Lower lobe of right lung (tissue), 2 donors: ENCODE results near the gene TTC4. TPM values are rescaled to one million over a fixed set of nuclear protein-coding genes. Genes with fewer than 3 reads are reported as not detected.

Experiments used
- ATAC-seq, 2 donors: fragments of 200-7000 bp; cut with Tn5 transposase; one replicate each; pipeline ENCODE4 v1.9.1; 2020 to 2022; ENCODE audit warnings: mild to moderate bottlenecking in 2 of 2, moderate library complexity in 2 of 2
- DNase-seq: peaks from one replicate; pipeline ENCODE4 v3.0.0-alpha.2; 2020
- H3K27ac ChIP-seq: fragments of 200-600 bp; one replicate; pipeline ENCODE4 v1.8.0; 2022
- H3K27me3 ChIP-seq: fragments of 200-600 bp; one replicate; pipeline ENCODE4 v1.8.0; 2022; ENCODE audit warnings: low read depth
- H3K36me3 ChIP-seq: fragments of 200-600 bp; one replicate; pipeline ENCODE4 v1.8.0; 2022; ENCODE audit warnings: mild to moderate bottlenecking
- H3K4me1 ChIP-seq: fragments of 200-600 bp; one replicate; pipeline ENCODE4 v1.8.0; 2022
- H3K4me3 ChIP-seq: fragments of 200-600 bp; one replicate; pipeline ENCODE4 v1.8.0; 2022; ENCODE audit warnings: mild to moderate bottlenecking
- H3K9me3 ChIP-seq: fragments of 200-600 bp; one replicate; pipeline ENCODE4 v1.8.0; 2022
- CTCF ChIP-seq: fragments of 200-600 bp; IDR thresholded peaks from one replicate; pipeline ENCODE4 v1.8.0; 2022; ENCODE audit warnings: antibody characterized with exemption, mild to moderate bottlenecking
- intact Hi-C: fragments of 100-400 bp; cut with DNase I; formaldehyde crosslinking; loops from one replicate; pipeline ENCODE4 v1.11.0; 2022
- total RNA-seq: library from RNA; stranded (reverse); fragmentation: NEBNext Ultra II Directional; extraction: Animal tissue kit (Norgen Biotek cat#: 25700); gene quantifications from one replicate; pipeline ENCODE4 v1.2.1, GENCODE V29; 2021
- donor health status: DM: no; HTN: yes; CAD: no; lungs with severe emphysema.

TTC4 gene
- total RNA-seq, 1 donor from 2014 or later, result 13.5 TPM

- peaks cover 10% of the 10 kb centered on the region for H3K36me3 ChIP-seq
- no peaks in the 10 kb centered on the region for H3K27me3 ChIP-seq
- ATAC-seq (no peak), DNase-seq (no peak)
- intact Hi-C loops, result no loop called here
- no peaks in the 10 kb centered on the region for H3K4me1 ChIP-seq
- H3K27ac ChIP-seq, result no peak overlapping the region
- no peak overlapping the region for H3K4me3 ChIP-seq
- TF ChIP-seq CTCF, result no peak
- no peaks in the 10 kb centered on the region for H3K9me3 ChIP-seq
Measured at GRCh38 chr1:54748094-54748835, 32.6 kb downstream of the TTC4 start.

- H3K27me3 ChIP-seq, result no peaks in the 10 kb centered on the region
- no peaks in the 10 kb centered on the region for H3K4me1 ChIP-seq
- TF ChIP-seq CTCF, result no peak
- ATAC-seq, result no peak
- H3K36me3 ChIP-seq, result no peaks in the 10 kb centered on the region
- no peak overlapping the region for H3K27ac ChIP-seq
- no peak for DNase-seq
- no peak overlapping the region for H3K4me3 ChIP-seq
- intact Hi-C loops, result no loop called here
- H3K9me3 ChIP-seq, result no peaks in the 10 kb centered on the region
Measured at GRCh38 chr1:54750596-54750995, 34.9 kb downstream of the TTC4 start.

GRCh38 chr1:54751426-54751825, 35.8 kb downstream of the TTC4 start:
- H3K4me1 ChIP-seq, result no peaks in the 10 kb centered on the region
- H3K27ac ChIP-seq, result no peak overlapping the region
- no peaks in the 10 kb centered on the region for H3K27me3 ChIP-seq
- intact Hi-C loops, result no loop called here
- DNase-seq (no peak), ATAC-seq (no peak)
- no peaks in the 10 kb centered on the region for H3K9me3 ChIP-seq
- TF ChIP-seq CTCF, result no peak
- no peak overlapping the region for H3K4me3 ChIP-seq
- H3K36me3 ChIP-seq, result no peaks in the 10 kb centered on the region

- DNase-seq (no peak), ATAC-seq (peak in 1 of 2 donors; percentile 14)
- no peaks in the 10 kb centered on the region for H3K9me3 ChIP-seq
- TF ChIP-seq CTCF, result no peak
- no peak overlapping the region for H3K4me3 ChIP-seq
- H3K27me3 ChIP-seq, result no peaks in the 10 kb centered on the region
- peaks cover 22% of the 10 kb centered on the region for H3K36me3 ChIP-seq
- no peak overlapping the region for H3K27ac ChIP-seq
- no peaks in the 10 kb centered on the region for H3K4me1 ChIP-seq
- intact Hi-C loops, result no loop called here
Measured at GRCh38 chr1:54754045-54754444, 38.4 kb downstream of the TTC4 start.

- Histone ChIP-seq H3K27me3 (no peaks in the 10 kb centered on the region), H3K27ac (no peak overlapping the region), H3K9me3 (no peaks in the 10 kb centered on the region), H3K4me3 (no peak overlapping the region), H3K4me1 (no peaks in the 10 kb centered on the region), H3K36me3 (peaks cover 22% of the 10 kb centered on the region)
- TF ChIP-seq CTCF, result no peak
- DNase-seq (no peak), ATAC-seq (peak; percentile 16 to 23)
- intact Hi-C loops, result no loop called here
Measured at GRCh38 chr1:54754486-54755285, 39.0 kb downstream of the TTC4 start.
